Measurements from ENCODE around the gene ATP13A5.

The ATP13A5 gene

DNA sequence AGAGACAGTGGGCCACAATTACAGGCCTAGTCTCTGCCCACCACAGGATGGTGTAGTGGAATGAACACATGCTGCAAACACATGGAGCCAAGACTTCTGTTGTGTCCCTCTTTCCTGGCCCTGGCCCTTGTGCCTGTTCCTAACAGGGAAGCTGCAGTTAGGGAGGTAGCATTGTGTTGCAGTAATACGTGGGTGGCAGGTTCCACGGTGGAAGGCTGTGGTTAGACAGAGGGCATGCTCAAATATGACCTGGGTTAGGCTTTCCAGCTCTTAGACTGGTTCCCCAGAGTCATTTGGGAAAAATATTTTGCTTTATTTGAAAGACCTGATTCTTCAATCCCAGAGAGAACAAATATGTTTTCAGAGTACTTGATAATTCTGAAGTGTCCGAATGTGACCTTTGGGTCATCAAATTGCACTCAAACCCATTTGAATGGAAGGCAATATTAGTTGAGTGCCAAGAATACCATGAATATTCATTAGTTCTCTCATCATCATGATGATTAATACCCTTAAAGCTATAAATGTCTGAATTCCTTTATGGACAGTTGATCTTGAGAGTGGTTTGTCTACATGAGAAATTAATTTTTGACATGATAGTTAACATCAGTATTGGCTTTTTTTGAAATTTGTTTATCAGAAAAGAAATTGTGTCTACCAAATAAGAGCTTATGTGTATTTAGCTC, 109.1 kb downstream of the ATP13A5 start:
- no peak for DNase-seq (ENCODE audit: low read depth in 3 of 3)

DNA sequence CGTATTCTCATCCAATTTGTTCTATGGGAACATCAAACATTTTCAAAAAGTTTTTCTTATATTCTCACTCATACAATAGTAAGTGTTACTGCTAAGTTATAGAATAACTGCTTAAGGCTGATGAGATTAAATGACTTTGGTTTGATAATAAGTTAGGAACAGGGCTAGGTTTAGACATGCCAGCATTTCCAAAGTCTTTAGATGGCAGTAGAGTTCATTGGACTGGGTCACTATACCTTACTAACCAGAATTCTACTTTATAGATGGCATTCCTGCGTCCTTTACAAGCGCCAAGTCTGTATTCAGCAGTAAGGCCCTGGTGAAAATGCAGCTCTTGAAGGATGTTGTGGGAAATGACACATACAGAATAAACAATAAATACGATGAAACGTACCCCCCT, 115.8 kb downstream of the ATP13A5 start:
- DNase-seq (ENCODE audit: low read depth in 3 of 3), result no peak

DNA sequence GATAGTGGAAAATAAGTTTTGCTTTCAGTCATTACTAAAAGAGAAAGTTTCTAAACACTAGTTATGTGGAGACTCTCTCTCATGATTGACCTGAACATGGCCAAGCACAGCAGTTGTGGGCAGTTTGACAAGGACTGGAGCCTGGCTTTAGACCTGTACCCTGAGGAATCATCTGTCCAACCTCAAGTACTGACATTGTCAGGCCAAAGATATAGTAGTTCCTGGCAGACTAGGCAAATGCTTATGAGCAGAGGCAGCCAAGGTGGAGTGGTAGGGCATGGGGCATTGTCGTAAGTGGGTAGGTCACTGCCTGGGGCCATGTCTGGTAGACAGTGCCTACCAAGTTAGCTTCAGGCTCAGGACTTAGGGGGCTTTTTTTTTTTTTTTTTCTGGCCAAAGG, 116.6 kb downstream of the ATP13A5 start:
- no peak for DNase-seq (ENCODE audit: low read depth in 3 of 3)

DNA sequence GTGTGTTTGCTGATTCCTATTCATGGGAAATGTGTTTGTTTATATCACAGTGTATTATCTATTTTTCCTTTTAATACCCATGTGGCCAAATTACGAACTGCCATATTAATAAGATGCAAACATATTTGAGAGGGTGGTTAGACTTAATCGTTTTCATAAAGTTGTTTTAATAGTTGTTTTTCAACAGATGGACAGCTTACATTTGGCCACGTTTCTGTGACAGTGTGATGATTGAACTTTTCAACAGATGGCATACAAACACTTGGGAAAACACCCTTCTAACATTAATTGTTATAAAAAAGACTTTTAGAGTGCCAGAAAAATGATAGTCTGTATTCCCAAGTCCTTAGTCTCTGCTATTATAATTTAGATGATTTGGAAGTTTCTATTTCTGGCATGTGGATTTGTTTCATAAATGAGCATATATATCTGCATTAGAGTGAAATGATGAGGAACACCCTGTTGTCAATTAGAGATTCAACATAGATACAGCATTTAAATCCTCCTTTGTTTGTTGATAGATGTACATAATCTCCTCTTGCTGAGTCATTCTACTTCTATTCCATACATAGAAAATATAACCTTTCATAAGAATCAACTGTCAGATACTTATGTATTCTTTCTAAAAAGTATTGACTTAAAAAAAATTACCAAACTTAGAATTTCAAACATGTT, 124.4 kb downstream of the ATP13A5 start:
- DNase-seq (ENCODE audit: low read depth in 3 of 3), result no peak

DNA sequence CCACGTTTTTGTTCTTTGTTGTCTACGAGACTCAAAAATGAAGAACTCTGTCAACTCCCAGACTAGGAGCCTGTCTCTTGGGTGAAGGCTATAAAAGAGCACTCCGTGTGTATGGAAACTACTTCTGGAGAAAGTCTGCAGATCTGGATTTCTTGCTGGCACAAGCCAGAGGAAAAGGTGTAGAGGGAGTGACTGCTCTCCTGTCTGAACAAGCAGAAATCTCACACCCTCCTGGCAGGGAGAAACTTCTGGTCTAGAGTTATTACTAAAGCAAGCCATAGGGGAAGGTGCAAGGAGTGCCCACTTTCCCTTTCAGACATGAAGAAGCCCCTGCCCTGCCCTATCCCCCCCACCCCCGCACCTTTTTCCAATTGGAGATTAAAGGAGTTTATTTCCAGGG, 128.1 kb downstream of the ATP13A5 start:
- DNase-seq (ENCODE audit: low read depth in 3 of 3), result no peak

DNA sequence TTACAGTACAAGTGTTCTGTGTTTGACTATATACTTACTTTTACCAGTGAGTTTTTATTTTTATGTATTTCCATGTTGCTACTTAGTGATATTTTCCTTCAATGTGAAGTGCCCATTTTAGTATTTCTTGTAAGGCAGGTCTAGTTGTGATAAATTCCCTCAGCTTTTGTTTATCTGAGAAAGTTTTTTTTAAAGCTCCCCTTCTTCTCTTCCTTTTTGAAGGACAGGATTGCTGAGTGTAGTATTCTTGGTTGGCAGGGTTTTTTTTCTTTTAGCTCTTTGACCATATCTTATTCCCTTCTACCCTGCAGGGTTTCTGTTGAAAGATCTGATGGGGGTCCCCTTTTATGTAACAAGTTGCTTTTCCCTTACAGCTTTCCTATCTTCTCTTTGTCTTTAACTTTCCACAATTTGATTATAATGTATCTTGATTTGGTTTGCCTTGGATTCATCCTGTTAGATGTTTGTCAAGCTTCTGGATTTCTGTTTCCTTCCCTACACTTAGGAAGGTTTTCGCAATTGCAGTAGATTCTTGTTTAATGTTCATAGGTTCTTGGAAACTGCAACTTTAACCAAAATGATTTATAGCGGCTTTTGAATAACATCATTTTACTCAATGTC, 129.6 kb downstream of the ATP13A5 start:
- DNase-seq (ENCODE audit: low read depth in 3 of 3), result no peak

DNA sequence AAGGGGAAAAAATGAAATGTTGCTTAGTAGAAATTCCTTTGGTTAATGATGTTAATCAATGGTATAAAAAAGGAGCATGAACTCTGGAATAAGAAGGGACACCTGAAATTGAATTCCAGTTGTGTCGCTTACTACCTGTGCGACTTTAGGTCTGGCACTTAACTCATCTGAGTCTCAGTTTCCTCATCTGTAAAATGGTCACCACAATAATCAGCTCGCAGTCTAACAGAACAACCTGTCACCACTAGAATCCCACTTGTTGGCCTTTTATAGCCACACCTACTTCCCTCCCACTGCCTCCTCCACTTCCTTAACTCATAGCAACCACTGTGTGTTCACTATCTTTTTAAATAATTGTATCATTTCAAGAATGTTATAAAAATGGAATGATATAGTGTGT, 135.0 kb downstream of the ATP13A5 start:
- no peak for DNase-seq (ENCODE audit: low read depth in 3 of 3)

DNA sequence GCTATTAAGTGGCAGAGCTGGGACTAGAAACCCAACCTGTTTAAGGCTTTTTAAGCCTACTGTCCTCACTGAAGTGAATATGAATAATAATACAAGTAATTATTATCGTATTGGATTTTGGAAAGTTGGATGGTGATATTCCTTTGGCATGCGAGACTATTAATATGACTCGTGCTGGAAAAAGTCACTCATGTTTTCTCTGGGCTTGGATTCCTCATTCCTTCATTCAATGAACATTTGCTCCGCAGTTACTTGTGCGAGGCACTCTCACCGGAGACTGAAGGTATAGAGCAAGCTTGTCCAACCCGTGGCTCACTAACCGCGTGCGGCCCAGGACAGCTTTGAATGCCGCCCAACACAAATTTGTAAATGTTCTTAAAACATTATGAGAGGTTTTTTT, 136.8 kb downstream of the ATP13A5 start:
- no peak for DNase-seq (ENCODE audit: low read depth in 3 of 3)

DNA sequence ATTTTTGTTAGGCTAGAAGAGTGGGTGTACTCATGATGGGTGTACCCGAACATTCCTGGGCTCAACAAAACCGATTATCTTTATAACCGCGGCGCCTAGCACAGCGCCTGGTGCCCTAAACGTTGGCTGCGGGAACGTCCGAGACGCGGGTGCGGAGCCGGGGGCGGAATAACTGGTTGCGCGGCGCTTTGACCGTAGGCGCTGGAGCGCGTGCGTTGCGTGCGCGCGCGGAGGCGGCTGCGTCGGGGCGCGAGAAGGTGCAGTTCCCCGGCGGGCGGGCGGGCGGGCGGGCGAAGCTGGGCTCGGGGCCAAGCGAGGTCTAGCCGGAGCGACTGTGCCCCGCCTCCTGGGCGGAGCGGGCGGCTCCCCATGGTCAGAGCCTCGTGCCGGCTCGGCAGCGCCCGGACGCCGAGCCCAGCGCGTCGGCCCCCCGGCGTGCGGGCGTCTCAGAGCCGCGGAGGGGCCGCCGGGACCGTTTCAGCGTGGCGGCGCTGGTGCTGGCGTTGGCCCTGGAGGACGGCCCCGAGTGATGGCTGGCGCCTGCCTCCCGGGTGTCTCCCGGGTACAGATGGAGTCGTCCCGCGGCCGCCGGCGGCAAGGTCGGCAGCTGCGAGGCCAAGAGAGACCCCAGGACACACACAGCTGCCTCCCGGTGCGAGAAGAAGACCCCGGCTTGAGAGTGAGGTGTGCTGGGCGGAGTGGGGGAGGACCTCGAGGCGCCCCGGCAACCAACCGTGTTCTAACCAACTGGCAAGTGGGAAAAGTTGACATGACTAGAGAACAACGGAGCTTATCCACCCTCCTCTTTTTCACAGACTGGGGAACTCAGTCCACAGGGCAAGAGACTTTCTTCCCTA, 137.5 kb downstream of the ATP13A5 start, which contains the start of gene PLAAT1:
Gene PLAAT1 (plus strand): TSS at position 373 of the 857 bp plus-strand sequence. CDS start 14,429 bp downstream, outside the sequence.
- DNase-seq (ENCODE audit: low read depth in 3 of 3), result peak in 2 of 3 donors; percentile 2 to 18

DNA sequence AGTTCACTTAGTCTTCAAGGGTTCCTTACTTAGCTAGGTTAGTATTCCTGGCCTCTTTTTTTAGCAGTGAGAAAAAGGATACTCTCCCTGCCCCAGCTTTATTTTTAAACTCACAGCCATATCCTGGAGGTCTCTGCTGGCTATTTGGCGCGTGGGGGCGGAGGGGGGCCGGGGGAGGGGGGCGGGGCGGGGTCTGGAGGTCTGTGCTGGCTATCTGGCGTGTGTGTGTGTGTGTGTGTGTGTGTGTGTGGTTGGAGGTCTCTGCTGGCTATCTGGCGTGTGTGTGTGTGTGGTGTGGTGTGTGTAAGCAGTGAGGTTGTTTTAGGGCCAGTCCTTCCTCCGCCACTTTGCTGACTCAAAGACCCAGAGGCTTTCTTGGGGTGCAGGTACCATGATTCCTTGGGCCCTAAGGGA, 138.1 kb downstream of the ATP13A5 start:
- no peak for DNase-seq (ENCODE audit: low read depth in 3 of 3)

DNA sequence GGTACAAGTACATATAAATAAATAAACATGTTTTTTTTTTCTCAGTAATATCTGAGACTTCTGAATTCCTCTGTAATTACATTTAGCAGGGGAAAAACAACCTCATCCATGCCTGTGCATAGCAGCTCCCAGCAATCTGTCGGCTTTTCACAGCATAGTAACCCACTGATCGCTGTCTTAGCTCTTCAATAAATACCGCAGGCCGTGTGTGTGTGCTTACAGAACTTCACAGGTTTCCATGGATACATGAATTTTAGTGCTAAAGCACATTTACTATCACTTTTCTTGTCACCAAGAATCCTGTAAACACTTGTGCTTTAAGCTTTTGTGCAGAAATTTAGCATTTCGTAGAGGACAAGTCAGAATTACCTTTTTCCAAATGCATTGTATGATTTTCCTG, 141.5 kb downstream of the ATP13A5 start:
- no peak for DNase-seq (ENCODE audit: low read depth in 3 of 3)

DNA sequence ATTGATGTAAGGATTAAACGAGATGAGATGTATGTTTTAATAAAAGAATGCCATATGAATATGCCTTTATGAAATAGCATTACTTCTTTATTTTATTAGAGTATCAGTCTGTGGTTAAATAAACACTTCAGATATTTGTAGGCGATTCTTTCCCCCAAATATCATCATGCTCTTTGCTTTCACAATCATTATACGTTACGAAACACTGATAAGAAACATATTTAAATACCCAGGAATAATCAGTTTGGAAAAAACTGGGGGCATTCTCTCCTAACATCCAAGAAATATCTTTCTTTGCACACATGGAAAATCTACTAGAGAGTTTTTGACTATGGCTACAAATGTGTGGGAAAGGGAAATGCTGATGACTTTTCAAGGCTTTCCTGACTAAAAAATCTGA, 142.0 kb downstream of the ATP13A5 start:
- DNase-seq (ENCODE audit: low read depth in 3 of 3), result no peak

DNA sequence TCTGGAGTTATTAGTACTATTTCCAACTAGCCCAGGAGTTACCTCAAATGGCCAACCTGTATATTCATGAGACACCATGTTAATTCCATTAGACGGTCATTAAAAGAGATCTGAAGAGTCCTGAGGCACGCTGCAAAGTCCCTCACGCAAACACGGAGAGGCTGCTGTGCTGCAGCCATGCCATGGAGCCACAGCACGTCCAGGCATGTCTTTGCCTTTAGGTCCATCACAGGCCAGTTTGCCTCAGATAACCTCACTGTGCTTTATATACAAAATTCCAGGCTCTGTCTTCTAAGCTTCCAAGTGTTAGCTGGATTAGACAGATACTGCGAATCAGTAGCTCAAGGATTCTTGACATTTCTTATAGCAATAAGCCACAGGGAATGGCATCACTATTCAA, 147.4 kb downstream of the ATP13A5 start:
- DNase-seq (ENCODE audit: low read depth in 3 of 3), result no peak

DNA sequence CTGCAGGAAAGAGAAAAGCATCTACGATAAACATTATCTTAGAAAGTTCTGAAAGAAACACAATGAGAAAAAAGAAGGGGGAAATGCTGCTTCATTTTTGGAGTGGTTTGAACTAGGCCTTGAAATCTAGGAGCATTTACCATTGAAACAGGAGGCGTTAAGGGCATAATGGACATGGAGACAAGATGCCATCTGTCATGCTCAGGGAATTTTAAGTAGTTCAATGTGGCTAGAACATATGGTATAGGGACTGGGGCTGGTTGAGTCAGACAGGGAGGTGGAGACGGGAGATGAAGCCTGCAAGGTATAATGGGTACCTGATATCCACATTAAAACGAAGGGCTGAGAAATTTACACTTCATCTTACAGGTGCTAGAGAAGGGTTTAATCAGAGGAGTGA, 147.9 kb downstream of the ATP13A5 start:
- no peak for DNase-seq (ENCODE audit: low read depth in 3 of 3)

DNA sequence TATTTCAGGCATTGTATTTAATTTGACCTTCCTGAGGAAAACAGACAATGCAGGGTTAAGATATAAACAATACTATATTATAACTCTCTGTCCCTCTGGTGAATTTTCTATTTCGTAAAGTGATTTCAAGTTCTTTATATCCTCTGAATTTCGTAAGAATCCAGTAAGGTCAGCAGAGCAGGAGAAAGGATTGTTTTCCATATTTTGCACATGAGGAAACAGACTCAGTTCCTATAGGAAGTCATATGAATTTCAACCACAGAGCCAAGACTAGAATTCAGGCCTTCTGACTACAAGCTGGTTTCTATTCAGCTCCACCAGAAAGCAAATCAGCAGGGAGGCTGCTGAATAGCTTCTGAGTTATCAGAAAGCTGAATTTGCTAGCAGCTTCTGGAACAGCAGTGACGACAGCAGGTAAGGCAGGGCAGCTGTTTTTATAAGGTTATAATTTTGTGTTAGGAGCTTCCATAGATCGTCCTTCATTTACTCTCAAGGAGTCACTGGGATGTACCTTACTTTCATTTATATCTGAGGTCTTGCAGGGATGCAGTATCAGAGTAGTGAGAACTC, 148.6 kb downstream of the ATP13A5 start:
- DNase-seq (ENCODE audit: low read depth in 3 of 3), result no peak

DNA sequence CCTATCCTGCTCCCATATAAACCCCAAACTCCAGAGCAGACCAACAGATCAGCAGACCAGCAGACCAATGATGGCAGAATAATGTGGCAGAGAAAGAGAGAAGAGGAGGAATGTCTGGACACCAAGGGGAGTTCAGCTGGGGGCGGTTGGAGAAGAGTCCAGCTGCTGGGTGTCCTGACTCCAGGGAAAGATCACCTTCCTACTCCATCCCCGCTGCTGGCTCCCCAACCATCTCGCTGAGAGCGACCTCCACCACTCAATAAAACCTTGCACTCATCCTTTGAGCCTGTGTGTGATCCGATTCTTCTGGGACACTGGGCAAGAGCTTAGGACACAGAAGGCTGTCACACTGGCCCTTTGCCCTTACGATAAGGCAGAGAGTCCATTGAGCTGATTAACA, 150.3 kb downstream of the ATP13A5 start:
- DNase-seq (ENCODE audit: low read depth in 3 of 3), result no peak

DNA sequence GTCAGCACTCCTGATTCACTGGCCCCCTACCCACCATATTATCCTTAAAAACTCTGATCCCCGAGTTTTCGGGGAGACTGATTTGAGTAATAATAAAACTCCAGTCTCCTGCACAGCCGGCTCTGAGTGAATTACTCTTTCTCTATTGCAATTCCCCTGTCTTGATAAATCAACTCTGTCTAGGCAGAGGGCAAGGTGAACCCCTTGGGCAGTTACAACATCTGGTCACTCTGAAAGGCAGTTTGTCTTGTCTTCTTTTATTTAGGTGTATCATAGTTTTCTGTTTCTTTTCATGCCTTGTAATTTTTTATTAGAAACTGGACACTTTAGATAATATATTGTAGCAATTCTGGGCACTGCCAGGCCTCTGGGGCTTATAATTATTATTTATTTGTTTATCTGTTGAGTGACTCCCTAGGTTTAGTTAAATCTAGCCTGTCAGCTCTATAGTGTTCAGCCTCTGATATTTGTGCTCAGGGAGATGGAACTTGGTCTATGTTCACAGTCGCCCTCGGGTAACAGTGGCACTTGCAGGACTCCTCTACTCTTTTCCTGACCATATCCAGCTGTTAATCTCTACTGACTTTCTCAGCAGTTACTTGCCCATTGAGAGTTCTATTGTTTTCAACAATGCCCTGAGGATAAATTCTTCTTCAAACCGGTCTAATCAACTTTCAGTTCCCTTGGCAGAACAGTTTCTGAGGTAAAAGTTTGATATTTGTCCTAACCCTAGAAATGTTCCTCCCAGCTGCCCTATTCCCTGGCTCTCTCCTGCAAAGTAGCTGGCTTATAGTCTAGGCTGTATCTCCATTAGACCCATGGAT, 153.0 kb downstream of the ATP13A5 start:
- DNase-seq (ENCODE audit: low read depth in 3 of 3), result no peak
